OCI-LY1 (cell line): ENCODE results near the gene PLGRKT.

ENCODE experiments used
- H2AFZ ChIP-seq: fragments of 200-600 bp; sonication (generic), shearing (Covaris generic); 2 replicates; pipeline ENCODE4 v1.6.0; 2014; ENCODE audit warnings: antibody characterized with exemption, mild to moderate bottlenecking, low read length
- H3F3A ChIP-seq: fragments of 200-600 bp; sonication (generic), shearing (Covaris generic); 2 replicates; pipeline ENCODE4 v1.6.0; 2014; ENCODE audit warnings: mild to moderate bottlenecking, antibody characterized with exemption, low read length, moderate library complexity; ENCODE audit not compliant: insufficient read depth
- H3K27ac ChIP-seq: fragments of 200-600 bp; sonication (generic); 2 replicates; pipeline ENCODE4 v1.5.1; 2014; ENCODE audit warnings: low read length, mixed run types, mild to moderate bottlenecking, low read depth; ENCODE audit not compliant: poor library complexity, severe bottlenecking
- H3K27me3 ChIP-seq: fragments of 200-600 bp; sonication (generic); 2 replicates; pipeline ENCODE4 v1.6.0; 2014; ENCODE audit warnings: antibody characterized with exemption, mild to moderate bottlenecking, low read length, moderate library complexity; ENCODE audit not compliant: insufficient read depth
- H3K36me3 ChIP-seq: fragments of 200-600 bp; sonication (generic); 2 replicates; pipeline ENCODE4 v1.6.1; 2014; ENCODE audit warnings: mild to moderate bottlenecking, antibody characterized with exemption, low read length, moderate library complexity, mixed read lengths; ENCODE audit not compliant: insufficient read depth
- H3K4me1 ChIP-seq: fragments of 200-600 bp; sonication (generic); 2 replicates; pipeline ENCODE4 v1.5.1; 2014; ENCODE audit warnings: mild to moderate bottlenecking, low read length, moderate library complexity; ENCODE audit not compliant: insufficient read depth, severe bottlenecking
- H3K4me2 ChIP-seq: fragments of 200-600 bp; sonication (generic), shearing (Covaris generic); 2 replicates; pipeline ENCODE4 v1.6.1; 2014; ENCODE audit warnings: low read length
- H3K4me3 ChIP-seq: fragments of 200-600 bp; sonication (generic); 2 replicates; pipeline ENCODE4 v1.5.1; 2014; ENCODE audit warnings: low read length, low read depth, mild to moderate bottlenecking, mixed read lengths; ENCODE audit not compliant: poor library complexity, severe bottlenecking
- H3K79me2 ChIP-seq: fragments of 200-600 bp; shearing (Covaris generic); 2 replicates; pipeline ENCODE4 v1.6.1; 2016; ENCODE audit warnings: mixed run types, low read length, mixed read lengths; ENCODE audit not compliant: insufficient read depth
- H3K9ac ChIP-seq: fragments of 200-600 bp; sonication (generic), shearing (Covaris generic); 2 replicates; pipeline ENCODE4 v1.6.1; 2014; ENCODE audit warnings: mild to moderate bottlenecking, low read length, mixed read lengths
- H3K9me2 ChIP-seq: fragments of 200-600 bp; sonication (generic), shearing (Covaris generic); 2 replicates; pipeline ENCODE4 v1.6.1; 2014; ENCODE audit warnings: low read depth, mild to moderate bottlenecking, low read length, mixed read lengths
- H3K9me3 ChIP-seq: fragments of 200-600 bp; shearing (Covaris generic); 2 replicates; pipeline ENCODE4 v1.6.1; 2014; ENCODE audit warnings: low read length, mixed read lengths
- H4K20me1 ChIP-seq: fragments of 200-600 bp; sonication (generic), shearing (Covaris generic); 2 replicates; pipeline ENCODE4 v1.6.0; 2016; ENCODE audit warnings: mild to moderate bottlenecking, low read length; ENCODE audit not compliant: insufficient read depth
- EZH2 ChIP-seq: fragments of 200-600 bp; sonication (generic), shearing (Covaris generic); IDR thresholded peaks from 2 replicates; pipeline ENCODE4 v1.8.0; 2017; ENCODE audit warnings: borderline replicate concordance, mixed run types, mild to moderate bottlenecking, antibody characterized with exemption, low read length, moderate library complexity, mixed read lengths
- TF ChIP-seq, protein P1 (sequence below): fragments of 200-600 bp; sonication (generic), shearing (Covaris generic); IDR thresholded peaks from 2 replicates; pipeline ENCODE4 v1.5.1; 2017; ENCODE audit warnings: mild to moderate bottlenecking, antibody characterized with exemption, low read length, moderate library complexity, mixed read lengths

PLGRKT gene, protein sequence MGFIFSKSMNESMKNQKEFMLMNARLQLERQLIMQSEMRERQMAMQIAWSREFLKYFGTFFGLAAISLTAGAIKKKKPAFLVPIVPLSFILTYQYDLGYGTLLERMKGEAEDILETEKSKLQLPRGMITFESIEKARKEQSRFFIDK

DNA sequence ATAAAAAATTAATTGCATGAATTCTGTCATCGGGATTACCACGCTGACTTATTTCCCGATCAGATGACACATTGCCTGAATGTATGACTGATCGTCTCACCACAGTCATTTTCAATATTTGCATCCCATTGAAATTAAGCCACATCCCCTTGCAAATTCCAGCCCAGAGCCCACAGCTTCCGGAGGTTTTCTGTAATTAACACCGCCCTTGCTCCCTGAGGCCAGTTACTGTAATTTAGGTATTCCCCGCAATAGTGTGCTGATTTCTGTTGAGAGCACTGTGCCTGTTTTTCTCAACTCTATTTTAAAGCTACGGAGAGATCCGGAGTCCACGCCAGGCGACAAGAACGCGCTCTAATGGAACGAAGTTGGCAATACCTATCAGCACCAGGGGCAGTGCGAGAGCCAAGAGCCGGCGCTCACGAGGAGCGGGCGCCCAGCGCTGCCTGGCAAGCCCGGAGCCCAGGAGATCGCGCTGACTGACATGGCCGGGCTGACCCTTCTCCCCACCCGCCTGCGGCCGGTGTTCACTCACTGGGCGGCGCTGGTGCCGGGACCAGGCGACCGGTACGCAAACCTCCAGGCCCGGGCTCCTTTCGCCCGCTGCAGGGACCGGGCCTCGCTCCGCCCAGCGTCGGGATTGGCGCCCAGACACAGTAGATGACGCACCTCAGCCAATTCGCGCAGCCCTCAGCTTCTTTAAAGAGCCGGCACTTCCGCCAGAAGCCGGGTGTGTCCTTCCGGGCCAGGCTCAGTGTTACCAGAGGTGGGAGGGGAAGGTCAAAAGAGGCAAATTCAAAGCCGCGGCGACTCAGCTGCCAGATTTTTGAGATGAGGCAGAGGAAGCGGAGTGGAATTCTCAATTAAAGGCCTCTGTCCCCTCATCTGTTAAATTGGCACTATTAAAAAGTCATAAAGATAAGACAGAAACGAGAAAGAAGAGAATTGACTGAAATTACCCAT lies at the start of gene PLGRKT:
TSS of gene PLGRKT (minus strand) at position 672 of the 963 bp plus-strand sequence. CDS start 5,948 bp downstream, outside the sequence.
- Histone ChIP-seq H3K9ac (peak within 1 kb of the TSS; percentile 88), H3K4me1 (peaks cover 22% of the 10 kb centered on the region), H3K27ac (peak within 1 kb of the TSS; percentile 85), H2AFZ (no peak within 1 kb of the TSS), H3K9me3 (peaks cover 6% of the 10 kb centered on the region; the same call in 1 of the 2 replicates), H3K27me3 (no peaks in the 10 kb centered on the region), H3K36me3 (peaks cover 16% of the 10 kb centered on the region), H3K79me2 (no peaks in the 10 kb centered on the region), H3K4me3 (peak within 1 kb of the TSS; percentile 79), H4K20me1 (no peaks in the 10 kb centered on the region), H3F3A (no peaks in the 10 kb centered on the region), H3K9me2 (no peaks in the 10 kb centered on the region), H3K4me2 (peak within 1 kb of the TSS; percentile 81)
- TF ChIP-seq, protein P1, sequence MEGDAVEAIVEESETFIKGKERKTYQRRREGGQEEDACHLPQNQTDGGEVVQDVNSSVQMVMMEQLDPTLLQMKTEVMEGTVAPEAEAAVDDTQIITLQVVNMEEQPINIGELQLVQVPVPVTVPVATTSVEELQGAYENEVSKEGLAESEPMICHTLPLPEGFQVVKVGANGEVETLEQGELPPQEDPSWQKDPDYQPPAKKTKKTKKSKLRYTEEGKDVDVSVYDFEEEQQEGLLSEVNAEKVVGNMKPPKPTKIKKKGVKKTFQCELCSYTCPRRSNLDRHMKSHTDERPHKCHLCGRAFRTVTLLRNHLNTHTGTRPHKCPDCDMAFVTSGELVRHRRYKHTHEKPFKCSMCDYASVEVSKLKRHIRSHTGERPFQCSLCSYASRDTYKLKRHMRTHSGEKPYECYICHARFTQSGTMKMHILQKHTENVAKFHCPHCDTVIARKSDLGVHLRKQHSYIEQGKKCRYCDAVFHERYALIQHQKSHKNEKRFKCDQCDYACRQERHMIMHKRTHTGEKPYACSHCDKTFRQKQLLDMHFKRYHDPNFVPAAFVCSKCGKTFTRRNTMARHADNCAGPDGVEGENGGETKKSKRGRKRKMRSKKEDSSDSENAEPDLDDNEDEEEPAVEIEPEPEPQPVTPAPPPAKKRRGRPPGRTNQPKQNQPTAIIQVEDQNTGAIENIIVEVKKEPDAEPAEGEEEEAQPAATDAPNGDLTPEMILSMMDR, result no peak
- TF ChIP-seq EZH2, result no peak

DNA sequence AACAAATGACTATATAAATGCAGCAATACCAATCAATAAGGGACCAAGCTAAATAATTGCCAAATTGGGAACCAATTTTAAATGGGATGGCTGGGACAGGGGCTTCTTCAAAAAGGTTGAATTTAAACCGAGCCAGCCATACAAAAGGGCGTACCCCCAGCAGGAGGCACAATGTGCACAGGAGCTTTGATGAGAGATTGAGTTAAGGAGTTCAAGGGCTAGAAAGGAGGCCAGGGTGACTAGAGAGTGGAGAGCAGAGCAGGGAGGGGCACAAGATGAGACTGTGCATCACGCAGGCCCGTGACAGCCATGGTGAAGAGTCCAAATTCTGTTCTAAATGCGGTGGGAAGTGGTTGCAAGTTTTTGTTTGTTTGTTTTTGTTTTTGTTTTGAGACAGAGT lies 49.3 kb upstream of the PLGRKT start:
- TF ChIP-seq, protein P1, result no peak
- no peak for TF ChIP-seq EZH2
- H3K9me2 ChIP-seq, result no peaks in the 10 kb centered on the region
- no peaks in the 10 kb centered on the region for H3F3A ChIP-seq
- no peaks in the 10 kb centered on the region for H3K36me3 ChIP-seq
- no peaks in the 10 kb centered on the region for H3K4me1 ChIP-seq
- no peak overlapping the region for H3K9ac ChIP-seq
- H2AFZ ChIP-seq, result no peak overlapping the region
- no peaks in the 10 kb centered on the region for H3K27me3 ChIP-seq
- H4K20me1 ChIP-seq, result no peaks in the 10 kb centered on the region
- H3K27ac ChIP-seq, result no peak overlapping the region
- no peak overlapping the region for H3K4me3 ChIP-seq
- no peak overlapping the region for H3K4me2 ChIP-seq
- H3K9me3 ChIP-seq, result no peaks in the 10 kb centered on the region
- no peaks in the 10 kb centered on the region for H3K79me2 ChIP-seq

DNA sequence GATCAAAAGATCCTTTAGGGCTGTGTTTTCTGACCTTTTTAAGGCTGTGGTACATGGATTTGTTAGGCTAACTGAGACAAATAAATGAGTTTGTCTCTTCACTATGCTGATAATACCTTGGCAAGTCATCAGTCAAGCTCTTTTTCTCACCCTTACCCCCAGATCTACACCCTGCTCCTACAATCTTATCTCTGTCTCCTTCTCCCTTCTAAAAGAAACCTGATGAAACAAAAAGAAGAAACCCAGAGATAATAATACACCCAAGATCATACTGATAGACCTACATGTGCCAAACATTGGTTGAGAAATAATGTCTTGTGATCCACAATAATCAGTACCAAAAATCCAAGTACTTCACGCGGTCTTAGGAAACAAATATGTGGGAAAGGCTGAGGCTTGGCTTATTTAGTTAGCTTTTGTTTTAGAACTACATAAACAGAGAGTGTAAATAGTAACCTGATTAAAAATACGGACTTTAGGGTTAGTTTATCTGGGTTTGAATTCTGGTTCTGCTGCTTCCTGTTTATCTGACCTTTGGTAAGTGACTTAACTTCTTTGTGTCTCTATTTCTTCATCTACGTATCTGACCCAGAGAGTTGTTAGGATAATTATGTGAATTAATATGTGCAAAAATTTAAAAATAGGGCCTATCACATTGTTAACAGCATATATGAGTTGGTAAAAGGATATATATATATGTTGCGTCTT lies 47.8 kb upstream of the PLGRKT start:
- Histone ChIP-seq H3K36me3 (no peaks in the 10 kb centered on the region), H3K9ac (no peak overlapping the region), H3F3A (no peaks in the 10 kb centered on the region), H3K4me1 (no peaks in the 10 kb centered on the region), H3K79me2 (no peaks in the 10 kb centered on the region), H3K27me3 (no peaks in the 10 kb centered on the region), H2AFZ (no peak overlapping the region), H3K9me2 (no peaks in the 10 kb centered on the region), H3K9me3 (no peaks in the 10 kb centered on the region), H3K27ac (no peak overlapping the region), H3K4me2 (no peak overlapping the region), H4K20me1 (no peaks in the 10 kb centered on the region), H3K4me3 (no peak overlapping the region)
- TF ChIP-seq, protein P1, result no peak
- no peak for TF ChIP-seq EZH2
